Naive thymus-derived CD4-positive, alpha-beta T cell (primary cell): ENCODE results near the gene CCDC102B. TPM values are rescaled to one million over a fixed set of nuclear protein-coding genes. Genes with fewer than 3 reads are reported as not detected.

Experiments
- ATAC-seq: fragments of 150-1000 bp; cut with Tn5 transposase; 2 replicates; pipeline ENCODE4 v1.10.0; 2021; ENCODE audit warnings: mild to moderate bottlenecking, moderate library complexity
- CTCF ChIA-PET: fragments of 350-600 bp; sonication (Branson Sonifier 250); formaldehyde crosslinking; loops from one replicate; lab custom pipeline; 2021; ENCODE audit warnings: antibody characterized with exemption; lab: Charles Lee
- POLR2A ChIA-PET: fragments of 350-600 bp; sonication (Branson Sonifier 250); formaldehyde crosslinking; loops from one replicate; lab custom pipeline; 2021; ENCODE audit warnings: antibody characterized with exemption, inconsistent platforms; lab: Charles Lee
- DNase-seq, 9 donors: peaks; one replicate each; pipeline versions ENCODE4 v3.0.0 to v3.0.0-alpha.2; 2020 to 2022; ENCODE audit warnings: mixed read lengths in 1 of 9
- H3K27ac ChIP-seq: one replicate; pipeline ENCODE4 v1.7.0; 2013; ENCODE audit warnings: mild to moderate bottlenecking, low read depth, low read length, moderate library complexity
- H3K27me3 ChIP-seq, 2 donors: one replicate each; pipeline ENCODE4 v1.7.0; 2013; ENCODE audit warnings: low read length in 2 of 2, mild to moderate bottlenecking in 2 of 2, moderate library complexity in 2 of 2; ENCODE audit not compliant: control insufficient read depth in 2 of 2, insufficient read depth in 2 of 2
- H3K36me3 ChIP-seq, 3 experiments: 1 replicate in 2 of 3; 2 replicates in 1 of 3; pipeline ENCODE4 v1.7.0; 2013; ENCODE audit warnings: low read length in 3 of 3, mild to moderate bottlenecking in 3 of 3, moderate library complexity in 1 of 3; ENCODE audit not compliant: insufficient read depth in 3 of 3, control insufficient read depth in 2 of 3
- H3K4me1 ChIP-seq, 2 donors: one replicate each; pipeline ENCODE4 v1.7.0; 2013; ENCODE audit warnings: low read length in 2 of 2, mild to moderate bottlenecking in 2 of 2, moderate library complexity in 1 of 2; ENCODE audit not compliant: control insufficient read depth in 2 of 2, insufficient read depth in 2 of 2
- H3K4me3 ChIP-seq: 2 replicates; pipeline ENCODE4 v1.7.0; 2013; ENCODE audit warnings: mild to moderate bottlenecking, low read length
- H3K9me3 ChIP-seq, 3 experiments: 1 replicate in 2 of 3; 2 replicates in 1 of 3; pipeline ENCODE4 v1.7.0; 2013; ENCODE audit warnings: low read length in 3 of 3; ENCODE audit not compliant: control insufficient read depth in 2 of 3
- H3K27ac Mint-ChIP-seq, 9 donors: one replicate each; pipeline ENCODE4 v1.8.0; 2020 to 2022; ENCODE audit warnings: mixed read lengths in 9 of 9, mild to moderate bottlenecking in 8 of 9, moderate library complexity in 5 of 9, inconsistent platforms in 2 of 9
- H3K27me3 Mint-ChIP-seq, 5 donors: one replicate each; pipeline ENCODE4 v1.8.0; 2021 to 2022; ENCODE audit warnings: mixed read lengths in 5 of 5, mild to moderate bottlenecking in 1 of 5
- H3K36me3 Mint-ChIP-seq, 5 donors: one replicate each; pipeline ENCODE4 v1.8.0; 2020 to 2022; ENCODE audit warnings: mixed read lengths in 5 of 5, mild to moderate bottlenecking in 3 of 5, inconsistent platforms in 1 of 5
- H3K4me1 Mint-ChIP-seq, 7 donors: one replicate each; pipeline ENCODE4 v1.8.0; 2020 to 2022; ENCODE audit warnings: mixed read lengths in 7 of 7, mild to moderate bottlenecking in 3 of 7, inconsistent platforms in 1 of 7
- H3K4me3 Mint-ChIP-seq, 10 donors: one replicate each; pipeline ENCODE4 v1.8.0; 2020 to 2022; ENCODE audit warnings: mild to moderate bottlenecking in 10 of 10, mixed read lengths in 10 of 10, moderate library complexity in 6 of 10, inconsistent platforms in 2 of 10
- H3K9me3 Mint-ChIP-seq, 11 donors: one replicate each; pipeline ENCODE4 v1.8.0; 2020 to 2022; ENCODE audit warnings: mixed read lengths in 11 of 11, mild to moderate bottlenecking in 4 of 11, inconsistent platforms in 1 of 11, moderate library complexity in 1 of 11
- intact Hi-C, 2 donors: fragments of 100-400 bp; cut with micrococcal nuclease; formaldehyde crosslinking; loops; one replicate each; pipeline ENCODE4 v1.15.1; 2023
- polyA plus RNA-seq, 2 donors: library from polyadenylated mRNA; unstranded; fragments of 300-500 nt; fragmentation: Illumina TruSeq; gene quantifications; one replicate each; pipeline ENCODE4 v1.2.3, GENCODE V29; 2021
- total RNA-seq, 6 experiments: library from RNA in 5 of 6; stranded (reverse) in 5 of 6; gene quantifications; 1 replicate in 5 of 6; 2 replicates in 1 of 6; pipeline ENCODE4 v1.2.3 and lab custom pipeline; 2021 to 2026

The CCDC102B gene
- total and polyA plus RNA-seq, 7 experiments from 2014 or later = 2.7 to 10.9 (median 6.4) TPM

DNA sequence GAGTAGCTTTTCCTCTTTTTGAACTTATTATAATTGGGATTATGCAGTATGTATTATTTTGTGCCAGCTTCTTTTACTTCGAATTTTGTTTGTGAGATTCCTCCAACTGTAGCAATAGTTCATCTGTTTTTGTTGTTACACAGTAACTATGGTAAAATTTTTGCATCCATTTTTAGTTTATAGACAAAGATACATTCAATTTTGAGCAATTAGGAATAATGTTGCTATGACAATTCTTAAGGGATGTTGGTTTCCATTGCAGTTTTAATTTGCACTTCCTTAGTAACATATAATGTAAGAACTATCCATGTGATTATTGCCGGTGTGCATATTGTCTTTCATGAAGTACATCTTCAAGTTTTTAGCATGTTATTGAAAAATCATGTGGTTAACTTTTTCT lies 20.7 kb downstream of the CCDC102B start:
- Histone ChIP-seq H3K4me3 (no peak overlapping the region), H3K4me1 (no peaks in the 10 kb centered on the region), H3K36me3 (no peaks in the 10 kb centered on the region), H3K27ac (no peak overlapping the region), H3K27me3 (no peaks in the 10 kb centered on the region), H3K9me3 (no peaks in the 10 kb centered on the region)
- intact Hi-C loops = no loop called here
- no peaks in the 10 kb centered on the region for H3K9me3 Mint-ChIP-seq
- H3K36me3 Mint-ChIP-seq = no peaks in the 10 kb centered on the region
- DNase-seq = no peak
- POLR2A ChIA-PET = no interaction called here
- no peaks in the 10 kb centered on the region for H3K27me3 Mint-ChIP-seq
- CTCF ChIA-PET = no interaction called here
- no peak overlapping the region for H3K27ac Mint-ChIP-seq
- no peak for ATAC-seq
- no peaks in the 10 kb centered on the region for H3K4me1 Mint-ChIP-seq
- no peak overlapping the region for H3K4me3 Mint-ChIP-seq

DNA sequence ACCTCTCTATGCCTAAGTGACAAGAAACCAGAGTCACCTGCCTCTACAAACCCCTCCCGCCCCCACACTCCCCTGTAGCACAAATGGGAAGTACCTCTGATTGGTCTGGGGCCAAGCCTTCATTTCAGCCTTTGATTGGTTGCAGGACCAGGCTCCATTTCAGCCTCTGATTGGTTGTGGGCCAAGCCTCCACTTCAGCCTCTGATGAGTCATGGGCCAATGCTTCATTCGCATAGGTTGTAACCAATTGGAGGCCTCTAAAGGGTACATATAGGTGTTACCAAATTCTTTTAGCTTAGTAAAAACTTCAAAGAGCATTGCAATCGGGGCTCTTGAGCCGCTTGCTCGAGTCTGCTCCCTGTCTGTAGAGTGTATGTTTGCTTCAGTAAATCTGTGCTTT lies 25.0 kb downstream of the CCDC102B start:
- H3K4me3 ChIP-seq = no peak overlapping the region
- H3K27me3 Mint-ChIP-seq = no peaks in the 10 kb centered on the region
- H3K9me3 Mint-ChIP-seq = no peaks in the 10 kb centered on the region
- H3K4me3 Mint-ChIP-seq = no peak overlapping the region
- POLR2A ChIA-PET = no interaction called here
- no peak overlapping the region for H3K27ac ChIP-seq
- H3K36me3 ChIP-seq = no peaks in the 10 kb centered on the region
- no peaks in the 10 kb centered on the region for H3K9me3 ChIP-seq
- no peaks in the 10 kb centered on the region for H3K36me3 Mint-ChIP-seq
- CTCF ChIA-PET = no interaction called here
- DNase-seq (no peak), ATAC-seq (no peak)
- no peaks in the 10 kb centered on the region for H3K27me3 ChIP-seq
- H3K27ac Mint-ChIP-seq = no peak overlapping the region
- no peaks in the 10 kb centered on the region for H3K4me1 ChIP-seq
- H3K4me1 Mint-ChIP-seq = peaks cover 0 to 1% (median 0%) of the 10 kb centered on the region in 7 donors
- intact Hi-C loops = no loop called here

DNA sequence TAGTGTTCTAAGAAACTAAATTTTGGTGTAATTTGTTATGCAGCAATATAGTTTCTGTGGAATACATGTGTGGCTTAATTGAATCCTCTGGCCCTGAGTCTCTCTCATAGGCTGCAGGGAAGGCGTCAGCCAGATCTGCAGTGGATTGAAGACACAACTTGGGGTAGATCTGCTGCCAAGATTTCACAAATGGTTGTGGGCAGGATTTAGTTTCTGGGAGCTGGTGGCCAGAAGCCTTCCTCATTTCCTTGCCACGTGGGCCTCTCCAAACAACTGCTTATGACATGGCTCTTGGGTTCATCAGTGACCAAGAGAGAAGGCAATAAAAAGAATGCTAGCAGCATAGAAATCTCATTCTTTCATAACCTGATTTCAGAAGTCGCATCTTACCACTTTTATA lies 28.2 kb downstream of the CCDC102B start:
- H3K27me3 ChIP-seq = no peaks in the 10 kb centered on the region
- no peaks in the 10 kb centered on the region for H3K27me3 Mint-ChIP-seq
- no peak overlapping the region for H3K27ac ChIP-seq
- ChIA-PET CTCF (no interaction called here), POLR2A (no interaction called here)
- no peak overlapping the region for H3K4me3 Mint-ChIP-seq
- H3K27ac Mint-ChIP-seq = no peak overlapping the region
- H3K4me1 Mint-ChIP-seq = peaks cover 0 to 1% (median 0%) of the 10 kb centered on the region in 7 donors
- no peaks in the 10 kb centered on the region for H3K36me3 ChIP-seq
- no peak overlapping the region for H3K4me3 ChIP-seq
- ATAC-seq = no peak
- intact Hi-C loops = no loop called here
- H3K4me1 ChIP-seq = no peaks in the 10 kb centered on the region
- no peaks in the 10 kb centered on the region for H3K9me3 Mint-ChIP-seq
- DNase-seq = no peak
- H3K36me3 Mint-ChIP-seq = no peaks in the 10 kb centered on the region
- no peaks in the 10 kb centered on the region for H3K9me3 ChIP-seq

DNA sequence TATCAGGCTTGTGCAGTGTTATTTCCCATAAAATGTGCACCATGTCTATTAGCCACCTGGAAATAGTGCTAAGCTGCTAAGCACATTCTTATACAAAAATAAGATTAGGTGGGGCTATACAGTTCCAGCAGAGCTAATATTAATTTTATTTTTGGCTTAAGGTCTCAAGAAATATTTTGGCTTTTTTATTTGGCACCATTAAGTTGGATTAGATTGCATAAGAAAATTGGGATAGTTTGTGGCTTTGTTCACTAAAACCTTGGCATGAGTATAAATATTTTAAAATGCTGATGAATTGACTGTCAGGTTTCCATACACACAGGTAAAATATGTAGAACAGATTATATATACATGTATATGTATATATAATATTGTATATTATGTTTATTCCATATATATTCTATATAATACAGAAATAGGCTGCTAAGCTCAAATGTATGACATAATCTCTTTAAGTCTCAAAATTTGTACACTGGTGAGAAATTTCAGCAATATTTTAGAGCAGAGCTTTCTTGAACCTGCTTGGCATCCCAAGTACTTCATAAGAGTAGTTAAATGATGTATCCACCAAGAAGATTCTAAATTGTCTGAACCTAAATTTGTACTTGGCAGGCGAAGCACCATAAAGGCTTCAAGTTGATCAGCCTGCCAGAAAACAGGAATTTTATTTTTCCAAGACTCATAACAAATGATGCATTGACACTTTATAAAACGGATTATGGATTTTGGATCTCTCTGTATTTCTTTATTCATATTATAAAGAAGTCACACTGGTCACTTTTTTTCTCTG lies 32.6 kb downstream of the CCDC102B start:
- no peaks in the 10 kb centered on the region for H3K9me3 ChIP-seq
- H3K4me1 ChIP-seq = no peaks in the 10 kb centered on the region
- DNase-seq (no peak), ATAC-seq (no peak)
- intact Hi-C loops = no loop called here
- no peak overlapping the region for H3K27ac Mint-ChIP-seq
- no peak overlapping the region for H3K4me3 Mint-ChIP-seq
- H3K27ac ChIP-seq = no peak overlapping the region
- no peaks in the 10 kb centered on the region for H3K27me3 Mint-ChIP-seq
- no peaks in the 10 kb centered on the region for H3K36me3 Mint-ChIP-seq
- peaks cover 0 to 2% (median 0%) of the 10 kb centered on the region in 11 donors for H3K9me3 Mint-ChIP-seq
- H3K36me3 ChIP-seq = no peaks in the 10 kb centered on the region
- H3K4me3 ChIP-seq = no peak overlapping the region
- peaks cover 0 to 1% (median 0%) of the 10 kb centered on the region in 7 donors for H3K4me1 Mint-ChIP-seq
- no peaks in the 10 kb centered on the region for H3K27me3 ChIP-seq
- ChIA-PET POLR2A (no interaction called here), CTCF (interaction anchor here (0.6 to 0.8 kb wide), 2 partner anchors 659 to 1257 kb away, joined by 3 to 4 read pairs; no protein-coding TSS in a partner anchor)

DNA sequence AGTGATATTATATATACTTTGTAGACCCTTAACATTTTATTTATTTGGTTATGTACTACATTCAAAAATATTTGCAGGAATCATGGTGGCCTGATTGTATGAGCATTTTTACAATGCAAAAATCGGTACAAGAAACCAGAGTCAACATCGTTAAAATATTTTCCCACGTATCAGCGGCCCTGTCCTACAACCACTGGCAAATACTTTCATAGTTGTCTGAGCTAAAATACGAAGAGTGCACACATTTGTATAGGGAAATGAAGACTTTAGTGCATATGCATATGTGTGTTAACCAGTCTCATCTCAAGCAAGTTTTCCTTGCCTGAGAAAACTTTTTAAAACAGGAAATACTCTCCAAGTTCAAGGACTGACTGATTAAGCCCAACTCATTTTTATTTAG lies 35.9 kb downstream of the CCDC102B start:
- no peak overlapping the region for H3K27ac ChIP-seq
- ATAC-seq (no peak), DNase-seq (no peak)
- ChIA-PET POLR2A (no interaction called here), CTCF (no interaction called here)
- Mint-ChIP-seq H3K27ac (no peak overlapping the region), H3K4me1 (no peaks in the 10 kb centered on the region), H3K36me3 (no peaks in the 10 kb centered on the region), H3K27me3 (no peaks in the 10 kb centered on the region), H3K9me3 (peaks cover 0 to 2% (median 0%) of the 10 kb centered on the region in 11 donors), H3K4me3 (no peak overlapping the region)
- intact Hi-C loops = no loop called here
- no peaks in the 10 kb centered on the region for H3K27me3 ChIP-seq
- no peak overlapping the region for H3K4me3 ChIP-seq
- H3K4me1 ChIP-seq = no peaks in the 10 kb centered on the region
- H3K9me3 ChIP-seq = no peaks in the 10 kb centered on the region
- H3K36me3 ChIP-seq = no peaks in the 10 kb centered on the region

DNA sequence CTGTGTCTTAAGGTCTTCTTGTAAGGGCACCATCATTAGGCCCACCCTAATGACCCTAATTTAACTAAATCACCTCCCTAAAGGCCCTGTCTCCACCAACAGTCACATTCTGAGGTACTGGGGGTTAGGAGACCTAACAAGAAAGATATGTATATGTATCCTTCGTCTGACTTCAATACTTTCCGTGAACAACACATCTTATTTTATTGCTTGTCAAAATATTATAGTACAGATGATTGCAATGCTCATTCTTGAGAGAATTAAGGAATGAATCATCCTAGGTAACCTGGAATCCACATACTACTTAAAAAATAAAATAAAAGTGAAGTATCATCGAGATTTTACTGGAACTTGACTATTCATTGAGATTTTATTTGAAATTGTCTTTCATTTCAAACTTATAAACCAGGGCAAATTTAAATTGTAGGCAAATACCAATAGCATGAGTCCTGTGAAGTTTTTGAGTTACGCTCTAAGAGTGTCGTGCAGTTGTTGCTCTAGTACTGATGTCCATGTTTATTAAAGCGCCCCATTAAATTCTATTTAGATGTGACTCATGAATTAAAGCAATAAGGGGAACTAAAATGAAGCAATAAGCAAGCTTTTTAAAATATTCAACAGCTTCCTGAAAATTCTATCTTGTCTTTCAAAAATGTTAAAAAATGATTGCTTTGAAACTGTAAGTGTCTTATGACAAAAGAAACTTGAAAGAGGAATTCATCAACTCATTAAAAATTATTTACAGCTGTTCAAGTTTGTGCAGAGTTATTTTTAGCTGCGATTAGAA lies 40.0 kb downstream of the CCDC102B start:
- ATAC-seq (no peak), DNase-seq (no peak)
- ChIA-PET POLR2A (no interaction called here), CTCF (interaction anchor here (1.1 kb wide), 1 partner anchor 9 kb away, joined by 3 read pairs; no protein-coding TSS in a partner anchor)
- Histone ChIP-seq H3K4me1 (no peaks in the 10 kb centered on the region), H3K27me3 (no peaks in the 10 kb centered on the region), H3K36me3 (no peaks in the 10 kb centered on the region), H3K9me3 (no peaks in the 10 kb centered on the region), H3K4me3 (no peak overlapping the region), H3K27ac (no peak overlapping the region)
- no peaks in the 10 kb centered on the region for H3K27me3 Mint-ChIP-seq
- no peak overlapping the region for H3K27ac Mint-ChIP-seq
- no peak overlapping the region for H3K4me3 Mint-ChIP-seq
- no peaks in the 10 kb centered on the region for H3K36me3 Mint-ChIP-seq
- H3K4me1 Mint-ChIP-seq = peaks cover 0 to 2% (median 0%) of the 10 kb centered on the region in 7 donors
- H3K9me3 Mint-ChIP-seq = no peaks in the 10 kb centered on the region
- intact Hi-C loops = no loop called here
